Thymus (tissue), 11 donors: ENCODE results near the gene ANKS1B. TPM values are rescaled to one million over a fixed set of nuclear protein-coding genes. Genes with fewer than 3 reads are reported as not detected.

Source experiments
- DNase-seq, 9 donors: peaks; one replicate each; pipeline ENCODE4 v3.0.0-alpha.2; 2013; ENCODE audit warnings: low spot score in 9 of 9, low read depth in 6 of 9, missing footprints in 1 of 9
- H3K27ac ChIP-seq, 2 donors: one replicate each; pipeline ENCODE4 v1.5.1; 2013; ENCODE audit warnings: control low read depth in 1 of 2, low read depth in 1 of 2, low read length in 1 of 2, mild to moderate bottlenecking in 1 of 2, moderate library complexity in 1 of 2
- H3K27me3 ChIP-seq, 2 donors: one replicate each; pipeline ENCODE4 v1.5.1; 2013; ENCODE audit warnings: low read length in 1 of 2; ENCODE audit not compliant: control insufficient read depth in 2 of 2, insufficient read depth in 1 of 2
- H3K36me3 ChIP-seq, 2 donors: one replicate each; pipeline ENCODE4 v1.5.1; 2013; ENCODE audit warnings: low read length in 1 of 2, mild to moderate bottlenecking in 1 of 2, moderate library complexity in 1 of 2; ENCODE audit not compliant: control insufficient read depth in 2 of 2, insufficient read depth in 2 of 2
- H3K4me1 ChIP-seq, 2 donors: one replicate each; pipeline ENCODE4 v1.5.1; 2013; ENCODE audit warnings: low read length in 2 of 2; ENCODE audit not compliant: control insufficient read depth in 2 of 2, insufficient read depth in 2 of 2
- H3K4me3 ChIP-seq, 2 donors: one replicate each; pipeline ENCODE4 v1.5.1; 2013; ENCODE audit warnings: low read length in 2 of 2, control low read depth in 1 of 2, mild to moderate bottlenecking in 1 of 2
- H3K9me3 ChIP-seq, 2 donors: one replicate each; pipeline ENCODE4 v1.5.1; 2013; ENCODE audit warnings: low read length in 1 of 2, mild to moderate bottlenecking in 1 of 2; ENCODE audit not compliant: control insufficient read depth in 2 of 2, insufficient read depth in 1 of 2
- WGBS: extraction: QIAGEN DNeasy Blood & Tissue Kit; methylation state at CpG from one replicate; pipeline ENCODE4 v1.1.7; 2013; 5-methylcytosine and 5-hydroxymethylcytosine counted together
- polyA plus RNA-seq: library from polyadenylated mRNA; stranded (reverse); fragments of 200-250 nt; gene quantifications from one replicate; pipeline ENCODE4 v1.2.3, GENCODE V29; 2013
- total RNA-seq: library from RNA; stranded (reverse); fragments of 120-200 nt; gene quantifications from one replicate; pipeline ENCODE4 v1.2.4, GENCODE V29; 2013
- donor health status: healthy.

The ANKS1B gene
- total and polyA plus RNA-seq, 2 donors: 3.5 to 4.9 TPM

- DNase-seq: no peak
- Histone ChIP-seq H3K4me3 (no peak overlapping the region), H3K27ac (no peak overlapping the region), H3K4me1 (peaks cover 0 to 4% of the 10 kb centered on the region in 2 donors), H3K36me3 (peaks cover 0 to under 1% of the 10 kb centered on the region in 2 donors), H3K9me3 (no peaks in the 10 kb centered on the region), H3K27me3 (peaks cover 8 to 47% of the 10 kb centered on the region in 2 donors)
- WGBS: 95% methylated on average over 4 of the region's 4 CpGs
Measured at GRCh38 chr12:98741196-98741555, 1243.6 kb downstream of the ANKS1B start.

GRCh38 chr12:98740751-98741150 lies 1244.0 kb downstream of the ANKS1B start:
- WGBS: 85% methylated on average over 1 of the region's 1 CpG
- Histone ChIP-seq H3K4me1 (peaks cover 0 to 2% of the 10 kb centered on the region in 2 donors), H3K27me3 (peaks cover 6 to 42% of the 10 kb centered on the region in 2 donors), H3K9me3 (no peaks in the 10 kb centered on the region), H3K36me3 (peaks cover 0 to 5% of the 10 kb centered on the region in 2 donors), H3K4me3 (no peak overlapping the region), H3K27ac (no peak overlapping the region)
- no peak for DNase-seq

GRCh38 chr12:98738539-98738938 lies 1246.2 kb downstream of the ANKS1B start:
- no peak overlapping the region for H3K27ac ChIP-seq
- no peak for DNase-seq
- H3K4me3 ChIP-seq: no peak overlapping the region
- 96% methylated on average over 2 of the region's 2 CpGs for WGBS
- H3K36me3 ChIP-seq: peaks cover 0 to 6% of the 10 kb centered on the region in 2 donors
- H3K27me3 ChIP-seq: peaks cover 0 to 26% of the 10 kb centered on the region in 2 donors
- no peaks in the 10 kb centered on the region for H3K9me3 ChIP-seq
- no peaks in the 10 kb centered on the region for H3K4me1 ChIP-seq

GRCh38 chr12:98738002-98738401 lies 1246.7 kb downstream of the ANKS1B start:
- no peak overlapping the region for H3K27ac ChIP-seq
- H3K4me3 ChIP-seq: no peak overlapping the region
- 92% methylated on average over 3 of the region's 3 CpGs for WGBS
- no peaks in the 10 kb centered on the region for H3K4me1 ChIP-seq
- H3K36me3 ChIP-seq: peaks cover 0 to 6% of the 10 kb centered on the region in 2 donors
- no peak for DNase-seq
- peaks cover 0 to 21% of the 10 kb centered on the region in 2 donors for H3K27me3 ChIP-seq
- no peaks in the 10 kb centered on the region for H3K9me3 ChIP-seq

- H3K27ac ChIP-seq: no peak overlapping the region
- H3K4me1 ChIP-seq: no peaks in the 10 kb centered on the region
- H3K4me3 ChIP-seq: no peak overlapping the region
- peaks cover 0 to 16% of the 10 kb centered on the region in 2 donors for H3K27me3 ChIP-seq
- WGBS: 95% methylated on average over 4 of the region's 4 CpGs
- H3K36me3 ChIP-seq: peaks cover 0 to 6% of the 10 kb centered on the region in 2 donors
- no peaks in the 10 kb centered on the region for H3K9me3 ChIP-seq
- DNase-seq: no peak
Measured at GRCh38 chr12:98737322-98737712, 1247.4 kb downstream of the ANKS1B start.

GRCh38 chr12:98736352-98737321 lies 1248.1 kb downstream of the ANKS1B start:
- Histone ChIP-seq H3K9me3 (no peaks in the 10 kb centered on the region), H3K36me3 (peaks cover 0 to 6% of the 10 kb centered on the region in 2 donors), H3K4me3 (no peak overlapping the region), H3K27ac (no peak overlapping the region), H3K27me3 (peaks cover 0 to 10% of the 10 kb centered on the region in 2 donors), H3K4me1 (no peaks in the 10 kb centered on the region)
- WGBS: 97% methylated on average over 10 of the region's 10 CpGs
- no peak for DNase-seq

GRCh38 chr12:98735821-98736220 lies 1248.9 kb downstream of the ANKS1B start:
- H3K27ac ChIP-seq: no peak overlapping the region
- DNase-seq: no peak
- WGBS: 98% methylated on average over 6 of the region's 6 CpGs
- H3K4me1 ChIP-seq: no peaks in the 10 kb centered on the region
- peaks cover 0 to 2% of the 10 kb centered on the region in 2 donors for H3K27me3 ChIP-seq
- peaks cover 0 to 9% of the 10 kb centered on the region in 2 donors for H3K36me3 ChIP-seq
- H3K4me3 ChIP-seq: no peak overlapping the region
- H3K9me3 ChIP-seq: no peaks in the 10 kb centered on the region

- Histone ChIP-seq H3K36me3 (peaks cover 5 to 13% of the 10 kb centered on the region in 2 donors), H3K4me1 (no peaks in the 10 kb centered on the region), H3K27ac (no peak overlapping the region), H3K9me3 (no peaks in the 10 kb centered on the region), H3K27me3 (no peaks in the 10 kb centered on the region), H3K4me3 (no peak overlapping the region)
- DNase-seq: no peak
Measured at GRCh38 chr12:98733667-98734350, 1250.9 kb downstream of the ANKS1B start.

GRCh38 chr12:98730412-98730811 lies 1254.3 kb downstream of the ANKS1B start:
- Histone ChIP-seq H3K27ac (no peak overlapping the region), H3K36me3 (peaks cover 16 to 22% of the 10 kb centered on the region in 2 donors), H3K9me3 (no peaks in the 10 kb centered on the region), H3K4me3 (no peak overlapping the region), H3K27me3 (no peaks in the 10 kb centered on the region), H3K4me1 (no peaks in the 10 kb centered on the region)
- no peak for DNase-seq
